ENCODE results near the gene GRIA2.
"Not testable (repeated sequence)": the region's sequence is repeated elsewhere in the genome, so short reads cannot be mapped to it uniquely, and the experiment has no call there.

GRIA2 gene

DNA sequence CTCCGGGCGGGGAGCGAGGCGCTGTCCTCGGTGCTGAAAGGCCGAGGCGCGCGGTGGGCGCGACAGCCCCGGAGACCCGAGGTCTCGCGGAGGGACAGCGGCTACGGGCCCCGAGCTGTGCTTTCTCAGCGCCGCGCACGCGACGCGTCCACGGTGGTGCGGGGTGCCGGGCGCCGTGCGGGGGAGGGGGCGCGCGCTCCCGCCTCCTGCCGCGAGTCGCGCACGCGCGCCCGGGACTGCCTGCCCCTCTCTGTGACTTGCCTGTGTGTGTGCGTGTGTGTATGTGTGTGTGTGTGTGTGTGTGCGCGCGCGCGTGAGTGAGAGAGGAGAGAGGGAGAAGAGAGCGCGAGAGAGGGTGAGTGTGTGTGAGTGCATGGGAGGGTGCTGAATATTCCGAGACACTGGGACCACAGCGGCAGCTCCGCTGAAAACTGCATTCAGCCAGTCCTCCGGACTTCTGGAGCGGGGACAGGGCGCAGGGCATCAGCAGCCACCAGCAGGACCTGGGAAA lies at the start of gene GRIA2:
GRIA2 (plus strand) TSS at position 358 of the 511 bp plus-strand sequence. CDS start 315 bp downstream, outside the sequence.
- peak; percentile 19 to 78 for DNase-seq

DNA sequence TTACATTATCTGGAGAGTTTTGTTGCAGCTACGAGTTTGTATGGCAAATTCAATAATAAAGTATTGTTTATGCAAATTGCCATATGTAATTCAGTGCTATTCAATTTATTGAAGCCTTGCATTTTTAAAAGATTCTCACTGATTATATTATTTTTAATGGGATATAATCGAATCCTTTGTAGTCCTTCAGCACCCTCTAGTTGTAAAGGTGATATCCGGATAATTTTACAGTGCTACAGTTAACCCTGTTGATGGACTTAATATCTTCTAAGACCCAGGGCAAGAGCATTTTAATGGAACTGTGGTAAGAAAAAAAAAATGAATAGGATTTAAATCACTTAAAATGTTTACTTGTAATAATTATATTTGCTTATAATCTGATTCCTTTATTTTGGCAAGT lies 48.5 kb upstream of the GRIA2 start:
- peak in 1 of 2 experiments; percentile 19 for DNase-seq

DNA sequence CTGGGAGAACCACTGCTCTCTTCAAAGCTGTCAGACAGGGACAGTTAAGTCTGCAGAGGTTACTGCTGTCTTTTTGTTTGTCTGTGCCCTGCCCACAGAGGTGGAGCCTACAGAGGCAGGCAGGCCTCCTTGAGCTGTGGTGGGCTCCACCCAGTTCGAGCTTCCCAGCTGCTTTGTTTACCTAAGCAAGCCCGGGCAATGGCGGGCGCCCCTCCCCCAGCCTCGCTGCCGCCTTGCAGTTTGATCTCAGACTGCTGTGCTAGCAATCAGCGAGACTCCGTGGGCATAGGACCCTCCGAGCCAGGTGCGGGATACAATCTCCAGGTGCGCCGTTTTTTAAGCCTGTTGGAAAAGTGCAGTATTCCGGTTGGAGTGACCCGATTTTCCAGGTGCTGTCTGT lies 40.3 kb upstream of the GRIA2 start:
- not testable (repeated sequence) for DNase-seq

DNA sequence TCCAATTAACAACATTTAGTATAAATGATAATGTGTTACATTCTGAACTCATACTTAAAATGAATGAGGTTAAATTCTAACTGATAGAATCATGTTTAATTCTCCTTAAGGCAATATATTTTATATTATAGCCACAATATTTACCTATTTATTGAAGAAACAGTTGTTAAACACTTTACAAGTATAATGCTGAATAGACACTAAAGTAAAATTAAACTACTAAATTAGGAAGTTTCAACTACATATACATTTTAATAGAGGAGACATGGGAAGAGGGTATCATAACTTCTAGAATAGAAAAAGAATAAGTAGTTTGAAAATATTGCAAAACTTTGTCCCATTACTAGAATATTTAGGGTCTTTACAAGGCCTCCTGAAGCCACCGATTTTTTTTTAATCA lies 36.2 kb upstream of the GRIA2 start:
- no peak for DNase-seq

DNA sequence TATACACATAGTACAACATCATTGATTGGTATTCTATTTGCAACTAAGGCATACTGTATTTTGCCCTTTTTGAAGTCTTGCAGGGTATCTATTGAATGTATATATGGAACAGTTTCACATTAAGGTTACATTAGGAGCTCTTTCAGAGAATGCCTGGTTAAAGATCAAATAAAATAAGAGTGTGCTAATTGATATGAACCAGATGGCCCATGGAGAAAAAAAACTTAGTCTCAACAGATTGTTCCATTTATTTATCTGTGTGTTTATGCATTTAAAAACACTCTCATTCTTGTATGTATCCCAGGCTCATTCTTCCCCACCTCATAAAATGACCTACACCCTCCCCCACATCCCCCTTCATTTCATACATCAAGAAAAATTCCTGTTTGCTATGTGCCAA lies 35.2 kb upstream of the GRIA2 start:
- DNase-seq, result no peak

DNA sequence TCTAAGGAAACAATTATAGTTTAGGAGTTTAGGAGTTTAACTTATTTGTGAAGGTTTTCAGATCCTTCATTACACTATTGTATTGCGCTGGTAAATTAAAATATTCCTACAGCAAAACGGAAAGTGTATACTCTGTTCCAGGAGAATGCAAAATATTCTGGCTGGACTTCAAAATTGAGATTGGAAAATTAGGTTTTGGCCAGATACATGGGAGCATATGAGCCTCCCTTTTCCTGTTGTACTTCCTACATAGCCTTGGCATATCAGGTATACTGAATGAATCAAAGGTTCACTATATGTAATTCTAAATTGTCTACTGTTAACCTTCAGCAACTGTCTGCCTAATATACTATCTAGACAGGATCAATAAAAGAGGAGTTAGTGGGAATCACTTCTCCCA lies 25.2 kb upstream of the GRIA2 start:
- no peak for DNase-seq

DNA sequence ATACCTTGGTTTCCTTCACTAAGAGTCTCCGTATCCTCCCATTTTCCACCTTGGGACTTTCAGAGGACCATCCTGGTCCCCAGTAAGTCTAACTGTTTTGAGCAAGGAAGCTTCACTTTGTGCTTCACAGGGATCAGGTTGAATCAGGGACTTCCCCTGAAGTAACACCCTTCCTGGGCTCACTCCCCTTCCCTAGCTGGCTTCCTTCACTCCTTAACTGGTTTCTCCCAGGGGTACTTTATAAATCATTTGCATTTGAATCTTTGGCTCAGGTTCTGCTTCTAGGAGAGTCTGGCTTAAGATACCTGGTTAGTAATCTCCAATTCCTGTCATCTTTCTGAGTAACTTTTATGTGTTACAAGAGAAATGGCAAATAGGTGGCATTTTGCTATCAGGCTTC lies 24.5 kb upstream of the GRIA2 start:
- no peak for DNase-seq

DNA sequence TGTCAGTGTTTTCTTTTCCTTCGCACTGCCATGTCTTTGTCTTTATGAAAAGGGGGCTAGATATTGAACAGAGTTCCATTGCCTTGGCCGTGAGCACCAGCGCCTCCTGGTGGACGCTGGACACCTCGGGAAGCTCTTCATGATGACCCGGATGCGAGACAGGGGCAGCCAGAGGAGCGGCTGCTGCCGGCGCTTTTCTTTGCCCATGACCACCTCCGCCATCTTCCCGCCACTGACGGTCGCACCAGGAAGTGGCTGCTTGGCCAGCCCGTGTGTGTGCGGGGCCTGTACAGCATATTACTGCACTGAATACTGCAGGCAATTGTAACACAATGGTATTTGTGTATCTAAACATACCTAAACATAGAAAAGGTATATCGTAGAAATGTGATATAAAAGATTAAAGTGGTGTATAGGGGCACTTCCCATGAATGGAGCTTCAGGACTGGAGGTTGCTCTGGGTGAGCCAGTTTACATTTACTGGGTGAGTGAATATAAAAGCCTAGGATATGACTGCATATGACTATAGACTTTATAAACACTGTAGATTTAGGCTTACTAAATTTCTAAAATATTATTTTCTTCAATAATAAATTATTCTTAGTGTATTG lies 15.8 kb upstream of the GRIA2 start:
- DNase-seq, result peak in 1 of 2 experiments; percentile 66

DNA sequence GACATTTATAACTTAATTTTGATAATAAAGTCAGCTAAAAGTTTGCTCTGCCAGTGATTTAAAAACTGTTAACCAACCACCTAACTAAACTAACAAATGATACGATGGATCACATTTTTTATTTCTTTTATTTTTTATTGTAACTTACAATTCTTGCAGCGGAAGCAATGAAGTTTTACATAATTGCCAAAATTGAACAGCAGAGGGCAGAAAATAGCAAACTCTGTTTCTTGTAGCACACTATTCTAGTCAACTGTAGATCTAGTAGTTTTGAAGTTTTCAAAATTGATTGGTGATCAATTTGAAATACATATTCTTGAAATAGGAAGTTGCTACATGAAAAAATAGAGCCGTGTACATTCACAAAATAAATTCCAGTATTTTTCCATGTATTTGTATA lies 2.8 kb upstream of the GRIA2 start:
- DNase-seq, result peak in 1 of 2 experiments; percentile 34

DNA sequence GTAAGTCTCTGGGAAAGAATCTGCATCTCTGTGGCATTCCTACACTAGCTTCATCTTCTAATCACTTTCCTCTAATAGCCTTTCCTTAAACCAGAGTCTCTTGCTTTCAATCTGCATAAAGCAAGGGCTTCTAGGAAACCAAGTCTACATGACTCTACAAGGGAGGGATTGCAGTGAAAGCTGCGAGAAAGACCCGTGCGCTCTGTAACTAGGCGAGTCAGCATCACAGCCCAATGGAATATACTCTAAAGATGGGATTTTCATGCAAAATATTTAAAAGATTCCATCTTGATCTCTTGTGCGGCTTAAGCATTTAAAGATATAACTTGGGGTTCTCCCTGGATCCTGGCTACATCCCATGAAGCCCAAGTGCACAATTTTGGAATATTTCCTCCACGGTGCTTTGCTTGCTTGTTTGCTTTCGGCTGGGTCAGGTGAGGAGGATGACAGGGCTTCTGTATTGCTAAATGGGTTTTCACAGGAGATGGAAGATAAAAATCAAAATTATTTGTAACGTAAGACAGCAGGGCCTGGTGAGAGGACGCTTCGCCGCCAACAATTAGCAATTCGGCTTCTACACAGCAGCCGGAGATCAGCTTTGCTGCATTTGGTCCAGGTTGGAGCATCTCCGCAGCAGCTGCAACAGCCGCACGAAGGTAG lies 687 bp upstream of the GRIA2 start:
- DNase-seq, result peak in 1 of 2 experiments; percentile 13

DNA sequence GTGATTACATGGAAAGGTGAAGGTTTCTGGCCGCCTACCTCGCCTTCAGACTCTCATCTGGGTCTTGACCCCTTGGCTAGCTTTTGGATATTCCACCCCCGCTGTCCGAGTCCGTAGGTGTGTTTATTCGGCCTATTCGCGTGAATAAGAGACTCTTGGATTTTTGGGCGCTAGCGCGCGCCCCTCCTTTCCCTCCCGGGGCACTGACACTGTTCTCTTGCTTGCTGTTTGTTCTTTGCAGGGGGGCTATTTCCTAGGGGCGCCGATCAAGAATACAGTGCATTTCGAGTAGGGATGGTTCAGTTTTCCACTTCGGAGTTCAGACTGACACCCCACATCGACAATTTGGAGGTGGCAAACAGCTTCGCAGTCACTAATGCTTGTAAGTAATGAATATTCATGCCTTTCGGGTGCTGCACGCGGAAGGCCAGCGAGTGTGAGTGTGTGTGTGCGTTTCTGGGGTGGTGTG lies 932 bp downstream of the GRIA2 start:
- DNase-seq, result peak in 1 of 2 experiments; percentile 61

DNA sequence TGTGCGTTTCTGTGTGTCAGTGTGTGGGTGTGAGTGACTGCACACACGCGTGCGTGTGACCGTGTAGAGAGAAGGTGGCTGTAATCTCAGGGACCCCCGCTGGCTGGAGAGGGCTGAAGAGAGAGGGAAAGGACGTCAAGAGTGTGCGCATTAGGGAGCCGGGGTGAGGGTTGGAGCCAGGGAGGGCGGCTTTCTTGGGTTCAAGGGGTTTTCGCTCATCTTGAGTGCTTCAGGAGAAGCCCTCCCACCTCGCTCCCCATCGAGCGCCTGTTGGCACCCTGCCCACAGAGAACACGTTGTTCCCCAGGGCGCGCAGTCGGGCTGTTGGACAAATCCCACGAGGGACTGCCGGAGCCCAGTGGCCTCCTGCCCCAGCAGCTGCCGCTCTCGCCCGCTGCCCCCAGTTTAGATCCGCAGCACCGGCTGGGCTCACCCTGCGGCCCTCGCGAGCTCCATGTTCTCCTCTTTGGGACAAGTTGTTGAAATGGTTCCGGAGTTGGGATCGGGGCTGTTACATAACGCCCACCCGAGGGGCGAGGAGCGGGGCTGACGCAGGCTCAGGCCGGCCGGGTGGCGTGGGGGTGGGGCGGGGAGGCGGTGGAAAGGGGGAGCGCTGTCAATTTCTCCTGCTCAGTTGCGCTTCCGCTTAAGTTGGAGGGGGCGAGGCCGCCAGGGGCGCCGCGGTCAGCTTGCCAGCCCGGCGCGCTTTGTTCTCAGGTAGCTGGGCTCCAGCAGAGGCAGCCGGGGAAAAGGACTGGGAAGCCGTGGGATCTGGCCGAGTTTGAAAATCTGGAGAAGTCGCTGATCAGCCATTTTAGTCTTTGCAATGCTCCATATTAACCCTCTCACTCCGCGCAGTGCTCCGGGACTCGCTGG lies 1.6 kb downstream of the GRIA2 start:
- peak; percentile 47 to 79 for DNase-seq

DNA sequence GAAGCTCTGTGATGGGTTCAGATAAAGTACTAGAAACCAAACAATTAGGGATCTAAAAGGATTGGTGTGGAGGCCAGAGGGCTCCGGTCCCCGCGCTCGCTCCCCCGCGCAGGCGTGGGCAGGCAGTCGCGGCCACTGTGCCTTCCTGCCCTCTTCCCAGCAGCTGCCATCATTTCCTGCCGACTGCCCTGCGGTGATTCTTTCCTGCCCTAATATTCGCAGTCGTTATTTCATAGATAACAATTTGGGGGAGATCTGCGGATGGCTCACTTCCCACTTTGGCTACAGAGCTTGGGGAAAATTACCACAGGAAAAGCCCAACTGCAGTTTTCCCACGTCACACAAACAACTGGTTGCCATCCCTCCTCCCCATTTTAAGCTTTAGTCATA lies 2.2 kb downstream of the GRIA2 start:
- DNase-seq, result no peak

DNA sequence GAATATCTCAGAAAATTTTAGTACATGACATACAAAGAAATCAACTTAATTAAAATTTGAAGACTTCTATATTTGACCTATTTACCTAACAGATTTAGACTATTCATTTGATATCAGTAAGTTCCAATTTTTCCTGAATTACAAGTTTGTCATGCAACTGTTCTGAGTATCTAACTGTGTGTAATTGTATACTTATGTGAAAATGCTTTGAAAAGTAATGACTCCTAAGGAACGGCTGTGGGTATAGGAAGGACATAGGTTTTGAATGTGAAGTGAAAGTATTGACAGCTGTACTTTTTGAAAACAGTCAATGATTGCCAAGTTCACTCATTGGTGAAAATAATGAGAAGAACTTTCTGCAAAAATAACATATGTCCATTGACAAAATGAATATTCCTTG lies 2.9 kb downstream of the GRIA2 start:
- DNase-seq, result no peak

DNA sequence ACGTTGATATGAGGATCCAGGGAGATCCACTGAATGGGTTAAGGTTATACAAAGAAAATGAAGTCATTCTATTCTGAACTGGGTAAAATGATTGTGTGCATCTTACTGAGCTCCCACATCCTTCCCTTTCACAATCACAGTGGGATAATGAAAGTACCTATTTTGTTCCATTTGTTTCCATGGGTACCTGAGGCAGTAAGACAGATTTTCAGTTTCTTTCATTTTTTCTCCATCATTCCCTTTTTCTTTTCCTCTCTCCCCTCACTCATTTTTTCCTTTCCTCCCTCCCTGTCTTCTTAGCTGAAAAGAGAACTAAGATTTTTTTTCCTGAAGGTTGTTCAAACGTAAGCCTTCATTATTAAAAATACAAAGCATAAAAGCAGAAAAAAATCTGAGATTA lies 4.6 kb downstream of the GRIA2 start:
- no peak for DNase-seq

DNA sequence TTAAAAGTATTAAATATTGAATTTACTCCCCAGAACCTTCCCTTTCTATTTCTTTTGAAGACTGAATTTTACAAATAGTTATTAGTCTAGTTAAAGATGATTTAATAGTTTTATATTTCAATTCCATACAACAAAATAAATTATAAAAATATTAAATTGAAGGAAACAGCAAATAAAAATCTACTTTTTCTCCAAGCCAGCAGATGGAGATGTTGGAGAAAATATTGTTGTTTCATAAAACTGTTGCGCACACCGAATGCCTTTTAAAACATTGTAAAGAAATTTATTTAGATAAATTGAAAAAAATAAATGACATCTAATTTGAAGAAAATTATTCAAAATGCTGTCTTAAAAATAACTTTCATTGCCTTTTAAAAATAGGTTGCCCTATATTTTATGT lies 5.5 kb downstream of the GRIA2 start:
- no peak for DNase-seq

DNA sequence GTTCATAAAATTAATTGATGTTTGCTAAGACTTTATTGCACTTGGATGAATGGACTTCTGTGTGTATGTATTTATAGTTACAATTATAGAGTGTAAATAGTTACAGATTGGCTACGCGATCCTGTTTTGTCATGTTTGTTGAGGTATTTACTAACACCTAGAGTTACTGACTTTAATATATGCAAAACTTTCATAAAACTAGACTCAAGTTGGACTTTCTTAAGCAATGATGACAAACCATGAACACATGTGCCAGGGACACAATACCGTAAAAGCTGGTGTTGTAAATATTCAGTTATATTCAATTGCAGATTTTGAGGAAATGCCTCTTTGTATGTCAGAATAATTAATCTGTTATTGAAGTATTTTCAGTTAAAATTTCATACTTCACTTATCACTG lies 6.1 kb downstream of the GRIA2 start:
- no peak for DNase-seq

DNA sequence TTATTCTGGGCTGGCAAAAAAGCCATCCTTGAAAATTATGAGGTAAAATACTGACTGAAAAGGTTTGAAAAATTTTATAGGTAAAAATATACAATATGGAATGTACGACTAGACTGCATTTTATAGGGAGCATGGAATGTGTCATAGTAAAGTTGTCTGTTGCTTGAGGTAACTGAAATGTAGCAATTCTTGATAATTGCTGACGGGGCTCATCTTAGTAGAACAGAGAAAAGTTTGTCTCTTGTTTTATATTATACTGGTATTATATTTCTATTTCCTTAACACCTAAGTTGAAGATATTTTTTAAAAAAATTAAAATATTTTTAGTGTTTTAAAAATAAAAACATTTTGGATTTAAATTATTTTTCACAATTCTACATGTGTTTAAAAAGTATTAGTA lies 11.0 kb downstream of the GRIA2 start:
- DNase-seq, result no peak

DNA sequence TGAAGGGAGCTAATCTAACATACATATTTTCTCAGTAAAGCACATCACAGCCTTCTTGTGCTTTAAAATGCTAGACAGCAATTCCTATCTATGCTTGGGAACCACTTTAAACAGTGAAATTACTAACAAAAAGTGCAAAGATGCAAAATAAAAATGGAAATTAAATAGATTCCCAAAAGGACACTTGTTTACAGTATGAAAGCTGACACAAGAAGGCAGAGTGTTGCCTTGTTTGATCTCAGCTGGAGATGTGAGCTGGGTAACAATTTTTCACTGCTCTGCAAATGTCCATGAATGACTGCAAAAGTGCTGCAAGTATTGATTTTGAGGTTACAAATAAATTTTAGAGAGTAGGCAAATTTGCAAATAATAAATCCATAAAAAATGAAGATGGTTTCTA lies 22.3 kb downstream of the GRIA2 start:
- DNase-seq, result no peak

DNA sequence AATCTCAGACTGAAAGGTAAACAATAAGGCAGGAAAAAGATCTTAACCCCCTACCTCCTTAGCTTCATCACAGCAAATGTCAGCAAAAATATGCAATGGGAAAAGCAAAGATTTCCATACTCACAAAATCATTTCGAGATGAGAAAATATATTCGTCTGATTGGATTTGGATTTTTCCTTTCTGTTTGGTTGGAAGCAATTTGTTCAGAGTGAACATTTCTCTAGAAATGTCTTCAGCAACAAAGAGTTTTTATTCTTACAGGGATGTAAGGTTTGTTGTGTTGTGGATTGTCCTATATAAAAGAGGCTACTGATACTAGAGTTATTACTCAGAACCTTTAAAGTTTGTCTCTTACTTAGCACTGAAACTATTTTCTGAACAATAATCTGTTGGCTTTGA lies 23.8 kb downstream of the GRIA2 start:
- DNase-seq, result no peak

DNA sequence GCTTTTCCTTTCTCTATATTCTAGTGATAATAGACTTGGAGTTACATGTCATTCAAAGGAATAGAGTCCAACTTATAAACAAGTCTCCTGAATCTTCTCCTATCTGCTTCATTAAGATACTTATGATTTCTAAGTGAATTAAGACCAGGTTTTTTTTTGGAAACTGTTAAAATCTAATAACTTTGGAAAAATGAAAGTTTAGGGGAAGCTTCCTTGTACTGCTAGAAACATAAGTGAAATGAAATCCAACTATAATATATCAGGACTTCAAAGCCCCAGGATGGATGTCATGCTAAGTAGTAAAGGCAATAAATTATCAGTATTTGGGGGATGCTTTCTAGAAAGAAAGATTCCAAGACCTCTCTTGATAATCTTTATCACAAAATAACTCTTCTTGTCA lies 24.8 kb downstream of the GRIA2 start:
- DNase-seq, result no peak

DNA sequence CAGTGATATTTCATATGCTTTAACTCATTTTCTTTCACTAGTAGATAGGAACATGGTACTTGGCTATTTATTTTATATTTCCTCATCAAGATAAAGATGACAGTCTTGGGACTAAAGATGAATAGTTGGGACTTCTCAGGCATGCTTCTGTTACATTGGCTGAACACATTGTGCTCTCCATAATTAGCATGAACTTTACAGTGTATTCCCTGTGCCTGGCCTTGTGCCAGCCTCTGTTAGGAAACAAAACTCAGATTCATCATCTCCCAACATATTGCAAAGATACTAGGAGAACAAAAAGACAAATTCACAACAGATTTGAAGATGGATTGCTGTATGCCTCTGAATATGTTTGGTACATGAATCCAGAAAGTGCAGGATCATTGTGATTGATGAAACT lies 26.4 kb downstream of the GRIA2 start:
- no peak for DNase-seq

DNA sequence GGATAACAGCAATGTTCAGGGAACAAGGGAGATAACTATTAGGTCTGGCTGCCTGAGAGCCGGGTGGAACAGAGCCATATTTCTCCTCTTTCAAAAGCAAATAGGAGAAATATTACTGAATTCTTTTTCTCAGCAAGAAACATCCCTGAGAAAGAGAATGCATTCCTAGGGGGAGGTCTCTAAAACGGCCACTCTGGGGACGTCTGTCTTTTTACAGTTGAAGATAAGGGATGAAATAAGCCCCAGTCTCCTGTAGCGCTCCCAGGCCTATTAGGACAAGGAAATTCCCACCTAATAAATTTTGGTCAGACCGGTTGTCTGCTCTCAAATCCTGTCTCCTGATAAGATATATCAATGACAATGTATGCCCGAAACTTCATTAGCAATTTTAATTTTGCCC lies 37.6 kb downstream of the GRIA2 start:
- DNase-seq, result not testable (repeated sequence)

DNA sequence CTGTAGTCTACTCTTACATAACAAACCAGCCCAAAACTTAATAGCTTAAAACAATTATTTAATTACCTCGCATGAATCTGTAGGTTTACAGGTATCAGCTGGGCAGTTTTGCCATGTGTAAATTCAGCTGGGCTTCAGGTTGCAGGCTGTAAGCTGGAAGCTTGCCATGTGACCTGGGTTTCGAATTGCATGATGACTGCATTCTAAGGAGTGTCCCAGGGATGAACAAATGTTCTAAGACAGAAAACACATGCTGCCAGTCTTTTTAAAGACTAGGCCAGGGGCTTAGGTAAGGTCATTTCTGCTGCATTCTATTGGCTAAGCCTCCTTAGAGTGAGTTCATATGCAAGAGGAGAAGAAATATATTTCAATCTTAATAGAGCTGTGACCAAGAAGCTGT lies 44.8 kb downstream of the GRIA2 start:
- DNase-seq, result peak in 1 of 2 experiments; percentile 37
